Breast epithelium (tissue), 4 donors: ENCODE measurements around the gene NSMF. TPM values are rescaled to one million over a fixed set of nuclear protein-coding genes. Genes with fewer than 3 reads are reported as not detected.

Experiments
- DNase-seq, 2 donors: peaks; one replicate each; pipeline ENCODE4 v3.0.0-alpha.2; 2019; ENCODE audit warnings: low spot score in 2 of 2
- H3K27ac ChIP-seq, 2 donors: fragments of 200-600 bp; sonication (generic) in 1 of 2; one replicate each; pipeline ENCODE4 v1.5.1; 2016 to 2019; ENCODE audit warnings: mild to moderate bottlenecking in 1 of 2
- H3K27me3 ChIP-seq, 2 donors: fragments of 200-600 bp; sonication (generic) in 1 of 2; one replicate each; pipeline versions ENCODE4 v1.5.1 to v1.6.0; 2017 to 2019; ENCODE audit warnings: control low read depth in 1 of 2, mild to moderate bottlenecking in 1 of 2
- H3K36me3 ChIP-seq: fragments of 200-600 bp; one replicate; pipeline ENCODE4 v1.5.1; 2019
- H3K4me1 ChIP-seq, 2 donors: fragments of 200-600 bp; sonication (generic); one replicate each; pipeline ENCODE4 v1.5.1; 2016 to 2019; ENCODE audit warnings: control low read depth in 1 of 2
- H3K4me3 ChIP-seq, 3 donors: fragments of 200-600 bp; sonication (generic); 1 replicate in 2 of 3; 2 replicates in 1 of 3; pipeline ENCODE4 v1.5.1; 2016 to 2019; ENCODE audit warnings: mild to moderate bottlenecking in 3 of 3, moderate library complexity in 2 of 3
- H3K9me3 ChIP-seq, 2 donors: fragments of 200-600 bp; sonication (generic) in 1 of 2; one replicate each; pipeline ENCODE4 v1.5.1; 2016 to 2019; ENCODE audit warnings: control low read depth in 1 of 2
- POLR2A ChIP-seq: fragments of 450-650 bp; IDR thresholded peaks from one replicate; pipeline ENCODE4 v1.6.1; 2016; ENCODE audit warnings: antibody characterized with exemption, mild to moderate bottlenecking, moderate library complexity
- POLR2AphosphoS5 ChIP-seq, 3 donors: sonication (generic); formaldehyde crosslinking; IDR thresholded peaks; one replicate each; pipeline ENCODE4 v1.6.1; 2017; ENCODE audit warnings: antibody characterized with exemption in 3 of 3
- intact Hi-C: fragments of 100-400 bp; cut with DNase I; formaldehyde crosslinking; loops from one replicate; pipeline ENCODE4 v1.15.1; 2023; ENCODE audit warnings: low total_unique reads
- total RNA-seq, 3 donors: library from RNA; depleted of rRNA; stranded (reverse); fragments of >200 nt; gene quantifications; one replicate each; pipeline ENCODE4 v1.1.0, GENCODE V29; 2016
- TF ChIP-seq, protein P1 (sequence below), 3 donors: fragments of 450-650 bp; IDR thresholded peaks; one replicate each; pipeline ENCODE4 v1.5.1; 2016 to 2017; ENCODE audit warnings: antibody characterized with exemption in 3 of 3, mild to moderate bottlenecking in 3 of 3, moderate library complexity in 3 of 3

The NSMF gene
- total RNA-seq, 3 donors from 2014 or later: 30.9 to 38.4 (median 37.4) TPM

DNA sequence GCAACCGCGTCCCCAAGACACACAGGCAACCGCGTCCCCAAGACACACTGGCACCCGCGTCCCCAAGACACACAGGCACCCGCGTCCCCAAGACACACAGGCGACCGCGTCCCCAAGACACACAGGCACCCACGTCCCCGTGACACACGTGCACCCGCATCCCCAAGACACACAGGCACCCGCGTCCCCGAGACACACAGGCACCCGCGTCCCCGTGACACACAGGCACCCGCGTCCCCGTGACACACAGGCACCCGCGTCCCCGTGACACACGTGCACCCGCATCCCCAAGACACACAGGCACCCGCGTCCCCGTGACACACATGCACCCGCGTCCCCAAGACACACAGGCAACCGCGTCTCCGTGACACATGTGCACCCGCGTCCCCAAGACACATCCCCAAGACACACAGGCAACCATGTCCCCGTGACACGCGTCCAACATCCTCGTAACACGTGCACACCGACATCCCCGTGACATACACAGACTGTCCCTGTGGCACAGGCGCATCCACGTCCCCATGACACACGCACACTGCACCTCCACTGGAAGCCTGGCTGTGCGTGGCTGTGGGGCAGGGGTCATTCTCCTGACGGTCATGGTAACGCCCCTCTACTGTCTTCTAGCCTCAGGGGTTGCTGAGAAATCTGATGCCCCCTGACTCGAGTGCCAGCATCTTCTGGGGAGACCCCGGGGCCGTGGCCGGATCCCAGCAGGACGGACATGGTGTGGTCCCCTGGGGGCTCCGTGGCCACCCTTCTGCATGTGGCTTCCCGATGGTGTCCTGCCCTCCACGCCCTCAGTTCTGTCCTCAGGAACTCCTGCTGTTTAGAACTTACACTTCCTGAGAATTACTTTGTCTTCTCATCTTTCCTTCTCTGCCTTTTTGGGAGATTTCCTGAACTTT is 60.3 kb downstream of the NSMF start:
- Histone ChIP-seq H3K27ac (no peak overlapping the region), H3K36me3 (no peaks in the 10 kb centered on the region), H3K4me3 (no peak overlapping the region), H3K4me1 (no peaks in the 10 kb centered on the region), H3K27me3 (no peaks in the 10 kb centered on the region), H3K9me3 (no peaks in the 10 kb centered on the region)
- intact Hi-C loops: no loop called here
- no peak for DNase-seq
- TF ChIP-seq, protein P1, sequence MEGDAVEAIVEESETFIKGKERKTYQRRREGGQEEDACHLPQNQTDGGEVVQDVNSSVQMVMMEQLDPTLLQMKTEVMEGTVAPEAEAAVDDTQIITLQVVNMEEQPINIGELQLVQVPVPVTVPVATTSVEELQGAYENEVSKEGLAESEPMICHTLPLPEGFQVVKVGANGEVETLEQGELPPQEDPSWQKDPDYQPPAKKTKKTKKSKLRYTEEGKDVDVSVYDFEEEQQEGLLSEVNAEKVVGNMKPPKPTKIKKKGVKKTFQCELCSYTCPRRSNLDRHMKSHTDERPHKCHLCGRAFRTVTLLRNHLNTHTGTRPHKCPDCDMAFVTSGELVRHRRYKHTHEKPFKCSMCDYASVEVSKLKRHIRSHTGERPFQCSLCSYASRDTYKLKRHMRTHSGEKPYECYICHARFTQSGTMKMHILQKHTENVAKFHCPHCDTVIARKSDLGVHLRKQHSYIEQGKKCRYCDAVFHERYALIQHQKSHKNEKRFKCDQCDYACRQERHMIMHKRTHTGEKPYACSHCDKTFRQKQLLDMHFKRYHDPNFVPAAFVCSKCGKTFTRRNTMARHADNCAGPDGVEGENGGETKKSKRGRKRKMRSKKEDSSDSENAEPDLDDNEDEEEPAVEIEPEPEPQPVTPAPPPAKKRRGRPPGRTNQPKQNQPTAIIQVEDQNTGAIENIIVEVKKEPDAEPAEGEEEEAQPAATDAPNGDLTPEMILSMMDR (IDR thresholded peaks at IDR 0.05): no peak
- TF ChIP-seq POLR2A (no peak), POLR2AphosphoS5 (IDR thresholded peaks at IDR 0.05) (no peak)

DNA sequence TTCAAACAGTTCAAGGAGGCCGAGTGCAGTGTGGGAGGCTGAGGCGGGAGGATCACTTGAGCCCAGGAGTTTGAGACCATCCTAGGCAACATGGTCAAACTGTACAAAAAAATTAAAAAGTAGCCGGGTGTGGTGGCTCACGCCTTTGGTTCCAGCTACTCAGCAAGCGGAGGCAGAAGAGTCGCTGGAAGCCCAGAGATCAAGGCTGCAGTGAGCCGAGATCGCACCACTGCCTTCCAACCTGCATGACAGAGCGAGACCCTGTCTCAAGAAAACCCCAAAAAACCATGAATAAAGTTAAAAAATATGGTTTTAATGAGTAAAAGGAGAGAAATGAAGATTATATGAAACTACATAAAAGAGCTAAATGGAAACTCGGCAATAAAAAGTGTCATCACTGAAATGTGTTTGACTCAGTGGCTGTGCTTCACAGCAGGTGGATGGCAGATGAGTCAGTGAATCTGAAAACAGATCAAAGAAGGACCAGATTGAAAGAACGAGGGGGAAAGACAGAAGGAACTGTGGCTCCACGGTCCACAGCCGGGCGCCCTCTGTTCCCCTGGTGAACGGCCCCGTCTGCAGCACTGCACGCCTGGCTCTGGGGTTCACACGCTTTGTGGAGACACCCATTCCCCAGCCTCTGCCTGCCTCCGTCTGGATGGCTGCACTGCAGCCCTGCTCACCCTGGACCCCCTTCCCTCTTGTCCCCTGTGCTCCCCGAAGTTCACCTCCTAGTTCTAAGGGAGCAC is 61.3 kb downstream of the NSMF start:
- H3K4me3 ChIP-seq: no peak overlapping the region
- no peak overlapping the region for H3K27ac ChIP-seq
- no peak for DNase-seq
- TF ChIP-seq, protein P1 (IDR thresholded peaks at IDR 0.05): no peak
- no peak for TF ChIP-seq POLR2AphosphoS5 (IDR thresholded peaks at IDR 0.05)
- TF ChIP-seq POLR2A: no peak
- H3K9me3 ChIP-seq: no peaks in the 10 kb centered on the region
- H3K4me1 ChIP-seq: no peaks in the 10 kb centered on the region
- intact Hi-C loops: no loop called here
- H3K27me3 ChIP-seq: no peaks in the 10 kb centered on the region
- no peaks in the 10 kb centered on the region for H3K36me3 ChIP-seq

Other genes starting within 250 kb of the NSMF start
- 1 to 10 TPM; 1.5 to 2.9 (median 1.8) TPM for gene RNF208, start 237.1 kb downstream of the NSMF start, total RNA-seq
- gene CYSRT1, start 234.2 kb downstream of the NSMF start, total RNA-seq: under 1 TPM; 0.29 to 0.66 (median 0.32) TPM
- gene RNF224, start 231.8 kb downstream of the NSMF start, total RNA-seq: under 1 TPM in 1 of 3 donors, not detected in 2; 0.29 TPM
- gene SLC34A3, start 228.4 kb downstream of the NSMF start, total RNA-seq: not detected
- gene TUBB4B, start 218.0 kb downstream of the NSMF start, total RNA-seq: 100 to 1,000 TPM; 112 to 188 (median 183) TPM
- not detected for gene STPG3, start 208.0 kb downstream of the NSMF start, total RNA-seq
- gene NELFB, start 204.0 kb downstream of the NSMF start, total RNA-seq: 10 to 100 TPM; 32.6 to 39.2 (median 38.7) TPM
- 1 to 10 TPM; 2.9 to 5.4 (median 3.7) TPM for gene TOR4A, start 181.6 kb downstream of the NSMF start, total RNA-seq
- 1 to 10 TPM; 2.1 to 6.9 (median 3.5) TPM for gene NRARP, start 157.1 kb downstream of the NSMF start, total RNA-seq
- gene EXD3, start 36.2 kb downstream of the NSMF start, total RNA-seq: 10 to 100 TPM in 2 of 3 donors, 1 to 10 TPM in 1; 7.7 to 28.7 (median 20.6) TPM
- 10 to 100 TPM in 1 of 3 donors, 1 to 10 TPM in 2; 2.9 to 13.8 (median 4.6) TPM for gene NOXA1, start 35.9 kb downstream of the NSMF start, total RNA-seq
- gene ENTPD8, start 18.0 kb downstream of the NSMF start, total RNA-seq: 1 to 10 TPM in 2 of 3 donors, not detected in 1; 2.0 to 3.2 TPM
- 10 to 100 TPM; 17.3 to 18.7 (median 17.7) TPM for gene PNPLA7, start 91.1 kb upstream of the NSMF start, total RNA-seq
- gene MRPL41, start 92.5 kb upstream of the NSMF start, total RNA-seq: 10 to 100 TPM; 45.4 to 71.8 (median 65.4) TPM
- gene DPH7, start 119.6 kb upstream of the NSMF start, total RNA-seq: 10 to 100 TPM; 23.4 to 47.5 (median 45.1) TPM
- gene ZMYND19, start 131.2 kb upstream of the NSMF start, total RNA-seq: 10 to 100 TPM in 2 of 3 donors, 1 to 10 TPM in 1; 9.4 to 17.7 (median 16.5) TPM
- 100 to 1,000 TPM in 1 of 3 donors, 10 to 100 TPM in 2; 23.8 to 122 (median 57.0) TPM for gene ARRDC1, start 146.4 kb upstream of the NSMF start, total RNA-seq
- gene EHMT1, start 159.7 kb upstream of the NSMF start, total RNA-seq: 100 to 1,000 TPM in 1 of 3 donors, 10 to 100 TPM in 2; 63.7 to 113 (median 91.2) TPM